ENCODE data around the gene CLEC16A. TPM values are rescaled to one million over a fixed set of nuclear protein-coding genes. Genes with fewer than 3 reads are reported as not detected.

Gene CLEC16A
- total RNA-seq, 1 donor from 2014 or later, result 33.4 TPM

GRCh38 chr16:11149011-11149616 is 204.8 kb downstream of the CLEC16A start:
- no peak for TF ChIP-seq CTCF (conservative IDR thresholded peaks at IDR 0.05)
- DNase-seq (ENCODE audit: extremely low spot score, unreplicated experiment), result no peak
- Mint-ChIP-seq H3K27ac (no peak overlapping the region), H3K27me3 (no peaks in the 10 kb centered on the region), H3K36me3 (no peaks in the 10 kb centered on the region), H3K4me1 (ENCODE audit: unreplicated experiment) (peaks cover 22% of the 10 kb centered on the region), H3K4me3 (no peak overlapping the region), H3K9me3 (no peaks in the 10 kb centered on the region)

GRCh38 chr16:11150190-11150589 is 205.8 kb downstream of the CLEC16A start:
- Mint-ChIP-seq H3K4me3 (no peak overlapping the region), H3K4me1 (ENCODE audit: unreplicated experiment) (peaks cover 20% of the 10 kb centered on the region), H3K36me3 (no peaks in the 10 kb centered on the region), H3K27me3 (no peaks in the 10 kb centered on the region), H3K27ac (no peak overlapping the region), H3K9me3 (no peaks in the 10 kb centered on the region)
- no peak for TF ChIP-seq CTCF (conservative IDR thresholded peaks at IDR 0.05)
- no peak for DNase-seq (ENCODE audit: extremely low spot score, unreplicated experiment)

GRCh38 chr16:11151156-11151884 is 207.0 kb downstream of the CLEC16A start:
- Mint-ChIP-seq H3K27me3 (no peaks in the 10 kb centered on the region), H3K9me3 (no peaks in the 10 kb centered on the region), H3K36me3 (no peaks in the 10 kb centered on the region), H3K27ac (no peak overlapping the region), H3K4me1 (ENCODE audit: unreplicated experiment) (peaks cover 20% of the 10 kb centered on the region), H3K4me3 (no peak overlapping the region)
- no peak for TF ChIP-seq CTCF (conservative IDR thresholded peaks at IDR 0.05)
- DNase-seq (ENCODE audit: extremely low spot score, unreplicated experiment), result no peak

- no peak for TF ChIP-seq CTCF (conservative IDR thresholded peaks at IDR 0.05)
- peaks cover 20% of the 10 kb centered on the region for H3K4me1 Mint-ChIP-seq (ENCODE audit: unreplicated experiment)
- no peaks in the 10 kb centered on the region for H3K36me3 Mint-ChIP-seq
- no peaks in the 10 kb centered on the region for H3K9me3 Mint-ChIP-seq
- H3K27me3 Mint-ChIP-seq, result no peaks in the 10 kb centered on the region
- H3K27ac Mint-ChIP-seq, result no peak overlapping the region
- no peak for DNase-seq (ENCODE audit: extremely low spot score, unreplicated experiment)
- no peak overlapping the region for H3K4me3 Mint-ChIP-seq
These were observed 207.7 kb downstream of the CLEC16A start for GRCh38 chr16:11151885-11152629.

- TF ChIP-seq CTCF (conservative IDR thresholded peaks at IDR 0.05), result no peak
- Mint-ChIP-seq H3K4me3 (no peak overlapping the region), H3K9me3 (no peaks in the 10 kb centered on the region), H3K36me3 (no peaks in the 10 kb centered on the region), H3K4me1 (ENCODE audit: unreplicated experiment) (peaks cover 21% of the 10 kb centered on the region), H3K27me3 (no peaks in the 10 kb centered on the region), H3K27ac (no peak overlapping the region)
- DNase-seq (ENCODE audit: extremely low spot score, unreplicated experiment), result no peak
These were observed 208.4 kb downstream of the CLEC16A start for GRCh38 chr16:11152677-11153331.

Measured in type B pancreatic cell (in vitro differentiated cells).